ENCODE data around the gene PLA2G12A. TPM values are rescaled to one million over a fixed set of nuclear protein-coding genes. Genes with fewer than 3 reads are reported as not detected.

Gene PLA2G12A
- total and polyA plus RNA-seq, 2 donors (not counting 1 experiment from before 2014, with no cell fraction given): 15.9 to 18.0 TPM

DNA sequence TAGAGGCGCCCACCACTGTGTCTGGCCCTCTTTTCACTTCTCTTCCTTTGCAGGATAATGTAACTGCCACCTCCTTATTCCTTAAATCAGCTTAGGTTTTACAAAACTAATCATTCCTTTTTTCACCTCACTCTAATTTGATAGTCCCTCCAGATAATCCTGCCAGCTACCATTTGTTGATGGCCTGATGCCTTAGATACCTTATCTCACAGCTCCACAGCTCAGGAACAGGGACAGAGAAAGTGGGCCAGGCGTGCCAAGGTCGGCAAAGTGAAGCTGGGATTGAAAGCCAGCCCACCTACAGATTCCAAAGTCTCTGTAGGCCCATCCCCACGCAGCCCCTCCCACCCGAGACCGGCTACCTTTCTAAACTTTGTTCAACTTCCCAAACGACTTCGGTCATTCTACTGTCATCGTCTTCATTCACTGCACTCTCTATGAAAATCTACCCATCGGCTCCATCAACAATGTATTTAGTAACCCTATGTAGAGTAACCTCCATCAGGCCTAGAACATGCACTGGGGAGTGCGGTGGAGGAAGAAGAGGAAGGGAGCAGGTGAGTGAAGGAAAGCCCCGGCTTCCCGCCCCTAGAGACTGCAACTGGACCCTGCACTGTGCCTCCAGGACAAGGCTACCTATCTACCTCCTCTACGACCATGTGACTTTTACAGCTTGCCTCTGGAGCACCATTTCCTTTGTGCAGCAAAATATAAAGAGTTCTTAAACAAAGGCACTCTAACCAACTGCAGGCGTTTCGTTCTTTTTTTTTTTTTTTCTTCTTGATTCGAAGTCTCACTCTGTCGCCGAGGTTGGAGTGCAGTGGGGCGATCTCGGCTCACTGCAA lies 28.1 kb downstream of the PLA2G12A start:
- H3K27me3 ChIP-seq (ENCODE audit: control insufficient read depth, insufficient read depth, low read length): no peaks in the 10 kb centered on the region
- H4K20me1 ChIP-seq (ENCODE audit: control insufficient read depth, extremely low read depth, insufficient read depth, low read length): no peaks in the 10 kb centered on the region
- H3K9ac ChIP-seq (ENCODE audit: insufficient read depth, low read length): peak overlapping the region; percentile 40
- H3K4me3 ChIP-seq (replicated peaks in 1 of 4; ENCODE audit: control extremely low read depth in 1 of 4, insufficient read depth in 1 of 4, low read depth in 3 of 4, low read length in 4 of 4): peak overlapping the region; percentile 73 to 84 (median 80)
- H2AFZ ChIP-seq (ENCODE audit: low read length): peak overlapping the region; percentile 64
- H3K9me3 ChIP-seq (ENCODE audit: control insufficient read depth, insufficient read depth, low read depth, low read length): no peaks in the 10 kb centered on the region
- no peaks in the 10 kb centered on the region for H3K36me3 ChIP-seq (ENCODE audit: control insufficient read depth, insufficient read depth, low read length)
- peaks cover 10% of the 10 kb centered on the region for H3K79me2 ChIP-seq (ENCODE audit: control insufficient read depth, insufficient read depth, low read length)
- H3K4me2 ChIP-seq (ENCODE audit: extremely low read depth, insufficient read depth, low read length): peak overlapping the region; percentile 49
- H3K4me1 ChIP-seq (ENCODE audit: control insufficient read depth, extremely low read depth, insufficient read depth, low read length): peaks cover 2% of the 10 kb centered on the region
- no peak for TF ChIP-seq EZH2 (IDR thresholded peaks at IDR 0.05; ENCODE audit: low read length, missing control alignments)
- TF ChIP-seq, protein P1, sequence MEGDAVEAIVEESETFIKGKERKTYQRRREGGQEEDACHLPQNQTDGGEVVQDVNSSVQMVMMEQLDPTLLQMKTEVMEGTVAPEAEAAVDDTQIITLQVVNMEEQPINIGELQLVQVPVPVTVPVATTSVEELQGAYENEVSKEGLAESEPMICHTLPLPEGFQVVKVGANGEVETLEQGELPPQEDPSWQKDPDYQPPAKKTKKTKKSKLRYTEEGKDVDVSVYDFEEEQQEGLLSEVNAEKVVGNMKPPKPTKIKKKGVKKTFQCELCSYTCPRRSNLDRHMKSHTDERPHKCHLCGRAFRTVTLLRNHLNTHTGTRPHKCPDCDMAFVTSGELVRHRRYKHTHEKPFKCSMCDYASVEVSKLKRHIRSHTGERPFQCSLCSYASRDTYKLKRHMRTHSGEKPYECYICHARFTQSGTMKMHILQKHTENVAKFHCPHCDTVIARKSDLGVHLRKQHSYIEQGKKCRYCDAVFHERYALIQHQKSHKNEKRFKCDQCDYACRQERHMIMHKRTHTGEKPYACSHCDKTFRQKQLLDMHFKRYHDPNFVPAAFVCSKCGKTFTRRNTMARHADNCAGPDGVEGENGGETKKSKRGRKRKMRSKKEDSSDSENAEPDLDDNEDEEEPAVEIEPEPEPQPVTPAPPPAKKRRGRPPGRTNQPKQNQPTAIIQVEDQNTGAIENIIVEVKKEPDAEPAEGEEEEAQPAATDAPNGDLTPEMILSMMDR (conservative IDR thresholded peaks at IDR 0.05 in 1 of 2, IDR thresholded peaks at IDR 0.05 in 1 of 2; ENCODE audit: low read depth in 1 of 2, low read length in 2 of 2): no peak
- H3K27ac ChIP-seq (ENCODE audit: insufficient read depth, low read length): peak overlapping the region; percentile 80
- peak in 1 of 2 donors; percentile 7 for DNase-seq (ENCODE audit: low read depth in 2 of 2)

DNA sequence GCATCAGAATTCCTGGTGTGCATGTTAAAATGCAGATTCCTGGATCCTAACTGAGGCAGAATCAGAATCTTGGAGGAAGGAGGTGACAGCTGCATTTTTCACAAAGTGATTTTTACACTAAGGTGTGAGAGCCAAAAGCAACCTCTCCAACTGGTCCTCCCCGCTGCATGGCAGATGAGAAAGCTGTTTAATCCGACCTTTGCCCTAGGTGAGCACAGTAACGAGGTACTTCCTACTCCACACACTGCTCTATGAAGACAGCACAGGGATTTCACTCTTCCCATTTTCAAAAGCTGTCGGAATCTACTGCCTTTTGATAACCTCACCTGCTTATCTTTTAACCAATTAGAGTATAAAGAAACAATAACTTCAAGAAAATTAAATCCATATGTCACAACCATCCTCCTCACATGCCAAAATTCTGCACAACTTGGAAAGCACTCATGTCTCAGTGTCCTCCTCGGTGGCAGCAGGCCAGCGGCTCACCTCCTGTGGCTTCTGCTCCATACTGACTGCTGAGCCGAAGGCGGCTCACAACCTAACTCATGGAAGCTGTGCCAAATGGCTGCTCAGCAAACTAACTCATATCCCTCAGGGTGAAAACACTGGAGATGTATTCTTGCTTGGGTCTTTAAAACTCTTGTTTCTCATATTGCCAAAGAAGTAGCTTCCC lies 30.2 kb downstream of the PLA2G12A start:
- H3K9ac ChIP-seq (ENCODE audit: insufficient read depth, low read length): no peak overlapping the region
- peak in 1 of 2 donors; percentile 6 for DNase-seq (ENCODE audit: low read depth in 2 of 2)
- H3K4me1 ChIP-seq (ENCODE audit: control insufficient read depth, extremely low read depth, insufficient read depth, low read length): peaks cover 2% of the 10 kb centered on the region
- H2AFZ ChIP-seq (ENCODE audit: low read length): no peak overlapping the region
- H4K20me1 ChIP-seq (ENCODE audit: control insufficient read depth, extremely low read depth, insufficient read depth, low read length): no peaks in the 10 kb centered on the region
- H3K79me2 ChIP-seq (ENCODE audit: control insufficient read depth, insufficient read depth, low read length): peaks cover 10% of the 10 kb centered on the region
- H3K4me2 ChIP-seq (ENCODE audit: extremely low read depth, insufficient read depth, low read length): no peak overlapping the region
- no peak overlapping the region for H3K27ac ChIP-seq (ENCODE audit: insufficient read depth, low read length)
- H3K36me3 ChIP-seq (ENCODE audit: control insufficient read depth, insufficient read depth, low read length): no peaks in the 10 kb centered on the region
- no peak overlapping the region for H3K4me3 ChIP-seq (replicated peaks in 1 of 4; ENCODE audit: control extremely low read depth in 1 of 4, insufficient read depth in 1 of 4, low read depth in 3 of 4, low read length in 4 of 4)
- no peaks in the 10 kb centered on the region for H3K27me3 ChIP-seq (ENCODE audit: control insufficient read depth, insufficient read depth, low read length)
- H3K9me3 ChIP-seq (ENCODE audit: control insufficient read depth, insufficient read depth, low read depth, low read length): no peaks in the 10 kb centered on the region
- TF ChIP-seq, protein P1 (conservative IDR thresholded peaks at IDR 0.05 in 1 of 2, IDR thresholded peaks at IDR 0.05 in 1 of 2; ENCODE audit: low read depth in 1 of 2, low read length in 2 of 2): no peak
- no peak for TF ChIP-seq EZH2 (IDR thresholded peaks at IDR 0.05; ENCODE audit: low read length, missing control alignments)

DNA sequence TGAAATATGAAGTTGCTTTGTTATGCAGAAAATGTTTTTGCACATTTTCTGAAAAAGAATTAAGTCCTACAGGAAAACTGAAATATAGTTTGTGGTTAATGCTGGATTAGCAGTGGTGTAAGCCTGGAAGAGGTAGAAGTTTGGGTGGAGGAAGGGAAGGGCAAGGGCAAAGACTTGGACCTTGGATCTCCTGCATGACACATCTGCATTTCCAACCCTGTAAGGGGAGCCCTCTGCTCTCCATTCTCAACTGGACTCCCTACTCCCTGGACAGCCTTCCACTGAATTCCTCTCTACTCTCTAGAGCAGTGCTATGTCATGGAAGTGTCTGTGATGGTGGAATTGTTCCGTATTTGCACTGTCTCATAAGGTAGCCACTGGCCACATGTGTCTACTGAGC lies 31.2 kb downstream of the PLA2G12A start:
- H3K9ac ChIP-seq (ENCODE audit: insufficient read depth, low read length): no peak overlapping the region
- peaks cover 2% of the 10 kb centered on the region for H3K4me1 ChIP-seq (ENCODE audit: control insufficient read depth, extremely low read depth, insufficient read depth, low read length)
- peaks cover 10% of the 10 kb centered on the region for H3K79me2 ChIP-seq (ENCODE audit: control insufficient read depth, insufficient read depth, low read length)
- H3K27ac ChIP-seq (ENCODE audit: insufficient read depth, low read length): no peak overlapping the region
- H2AFZ ChIP-seq (ENCODE audit: low read length): no peak overlapping the region
- no peak for DNase-seq (ENCODE audit: low read depth in 2 of 2)
- no peaks in the 10 kb centered on the region for H3K9me3 ChIP-seq (ENCODE audit: control insufficient read depth, insufficient read depth, low read depth, low read length)
- H4K20me1 ChIP-seq (ENCODE audit: control insufficient read depth, extremely low read depth, insufficient read depth, low read length): no peaks in the 10 kb centered on the region
- no peak for TF ChIP-seq EZH2 (IDR thresholded peaks at IDR 0.05; ENCODE audit: low read length, missing control alignments)
- TF ChIP-seq, protein P1 (conservative IDR thresholded peaks at IDR 0.05 in 1 of 2, IDR thresholded peaks at IDR 0.05 in 1 of 2; ENCODE audit: low read depth in 1 of 2, low read length in 2 of 2): no peak
- H3K36me3 ChIP-seq (ENCODE audit: control insufficient read depth, insufficient read depth, low read length): peaks cover 2% of the 10 kb centered on the region
- H3K4me2 ChIP-seq (ENCODE audit: extremely low read depth, insufficient read depth, low read length): no peak overlapping the region
- no peak overlapping the region for H3K4me3 ChIP-seq (replicated peaks in 1 of 4; ENCODE audit: control extremely low read depth in 1 of 4, insufficient read depth in 1 of 4, low read depth in 3 of 4, low read length in 4 of 4)
- no peaks in the 10 kb centered on the region for H3K27me3 ChIP-seq (ENCODE audit: control insufficient read depth, insufficient read depth, low read length)

Measured in fibroblast of lung (primary cell).